Measurements from ENCODE around the gene MTNR1A. TPM values are rescaled to one million over a fixed set of nuclear protein-coding genes. Genes with fewer than 3 reads are reported as not detected.
A peak's percentile ranks its signal among the peaks of the same experiment; 100 is the strongest.

The MTNR1A gene
- total and polyA plus RNA-seq, 2 experiments from 2014 or later, result 0.10 to 0.60 TPM

DNA sequence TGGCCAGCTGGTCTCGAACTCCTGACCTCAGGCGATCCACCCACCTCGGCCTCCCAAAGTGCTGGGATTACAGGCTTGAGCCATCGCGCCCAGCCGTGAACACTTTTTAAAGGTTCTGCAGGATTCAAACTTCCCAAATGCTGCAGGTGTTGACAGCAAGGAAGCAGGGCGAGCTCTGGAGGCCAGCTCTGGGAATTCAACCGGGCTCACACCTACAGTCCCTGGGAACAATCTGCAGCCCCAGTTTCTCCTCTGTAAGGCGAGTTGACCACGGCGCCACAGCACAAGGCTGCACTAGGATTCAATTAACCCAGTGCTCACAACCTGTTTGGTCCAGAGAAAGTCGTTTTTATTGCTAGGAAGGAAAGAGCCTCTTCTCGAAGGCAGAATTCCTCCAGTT, 1.6 kb downstream of the MTNR1A start:
- Histone ChIP-seq H3K4me1 (ENCODE audit: low read depth) (no peaks in the 10 kb centered on the region), H3K4me3 (no peak overlapping the region), H3K27me3 (peaks cover 50% of the 10 kb centered on the region), H3K9me3 (ENCODE audit: low read depth) (no peaks in the 10 kb centered on the region), H3K36me3 (no peaks in the 10 kb centered on the region), H3K27ac (no peak overlapping the region)
- TF ChIP-seq, protein P1, sequence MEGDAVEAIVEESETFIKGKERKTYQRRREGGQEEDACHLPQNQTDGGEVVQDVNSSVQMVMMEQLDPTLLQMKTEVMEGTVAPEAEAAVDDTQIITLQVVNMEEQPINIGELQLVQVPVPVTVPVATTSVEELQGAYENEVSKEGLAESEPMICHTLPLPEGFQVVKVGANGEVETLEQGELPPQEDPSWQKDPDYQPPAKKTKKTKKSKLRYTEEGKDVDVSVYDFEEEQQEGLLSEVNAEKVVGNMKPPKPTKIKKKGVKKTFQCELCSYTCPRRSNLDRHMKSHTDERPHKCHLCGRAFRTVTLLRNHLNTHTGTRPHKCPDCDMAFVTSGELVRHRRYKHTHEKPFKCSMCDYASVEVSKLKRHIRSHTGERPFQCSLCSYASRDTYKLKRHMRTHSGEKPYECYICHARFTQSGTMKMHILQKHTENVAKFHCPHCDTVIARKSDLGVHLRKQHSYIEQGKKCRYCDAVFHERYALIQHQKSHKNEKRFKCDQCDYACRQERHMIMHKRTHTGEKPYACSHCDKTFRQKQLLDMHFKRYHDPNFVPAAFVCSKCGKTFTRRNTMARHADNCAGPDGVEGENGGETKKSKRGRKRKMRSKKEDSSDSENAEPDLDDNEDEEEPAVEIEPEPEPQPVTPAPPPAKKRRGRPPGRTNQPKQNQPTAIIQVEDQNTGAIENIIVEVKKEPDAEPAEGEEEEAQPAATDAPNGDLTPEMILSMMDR (IDR thresholded peaks at IDR 0.05; ENCODE audit: low read depth, low read length), result no peak
- peak in 1 of 2 donors; percentile 39 for DNase-seq (ENCODE audit: low read depth in 1 of 2, low spot score in 1 of 2)

DNA sequence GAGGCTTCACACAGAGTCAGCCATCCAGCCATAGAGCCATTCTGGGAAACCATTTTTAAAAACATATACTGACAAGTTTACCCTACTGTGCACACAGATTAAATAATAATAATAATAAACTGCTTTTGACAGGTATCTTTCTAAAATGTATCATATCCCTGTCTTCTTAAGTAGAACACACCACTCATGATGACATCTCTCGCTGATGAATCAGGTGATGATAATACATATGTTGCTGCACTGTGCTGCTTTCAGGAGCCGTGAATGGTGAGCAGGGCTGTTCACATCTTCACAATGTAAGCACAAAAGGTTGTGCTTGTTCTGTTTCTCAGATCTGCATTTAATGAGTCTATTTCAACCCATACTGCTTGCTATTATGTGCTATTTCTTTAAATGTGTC, 3.5 kb downstream of the MTNR1A start:
- no peak overlapping the region for H3K4me3 ChIP-seq
- no peaks in the 10 kb centered on the region for H3K9me3 ChIP-seq (ENCODE audit: low read depth)
- no peaks in the 10 kb centered on the region for H3K36me3 ChIP-seq
- H3K4me1 ChIP-seq (ENCODE audit: low read depth), result no peaks in the 10 kb centered on the region
- H3K27ac ChIP-seq, result no peak overlapping the region
- peaks cover 50% of the 10 kb centered on the region for H3K27me3 ChIP-seq
- TF ChIP-seq, protein P1 (IDR thresholded peaks at IDR 0.05; ENCODE audit: low read depth, low read length), result no peak
- no peak for DNase-seq (ENCODE audit: low read depth in 1 of 2, low spot score in 1 of 2)

DNA sequence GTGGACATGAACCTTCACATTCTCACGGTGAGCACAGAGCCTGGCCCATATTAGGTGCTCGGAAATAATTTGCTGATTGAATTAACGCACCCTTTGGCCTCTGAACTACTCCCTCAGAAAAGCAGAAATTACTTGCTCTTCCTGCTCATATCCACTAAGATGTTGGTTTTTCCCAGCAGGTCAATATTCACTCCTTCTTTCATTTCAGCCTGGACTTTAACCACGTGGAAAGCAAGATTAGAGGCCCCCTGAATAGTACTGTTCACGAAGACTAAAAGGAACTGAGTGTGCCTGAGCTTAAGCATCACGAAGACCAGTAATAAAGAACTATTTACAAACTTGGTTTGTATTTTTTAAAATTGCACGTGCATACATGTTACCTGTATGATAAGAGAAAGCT, 9.9 kb downstream of the MTNR1A start:
- Histone ChIP-seq H3K4me1 (ENCODE audit: low read depth) (no peaks in the 10 kb centered on the region), H3K9me3 (ENCODE audit: low read depth) (no peaks in the 10 kb centered on the region), H3K27ac (no peak overlapping the region), H3K36me3 (no peaks in the 10 kb centered on the region), H3K4me3 (no peak overlapping the region), H3K27me3 (peaks cover 14% of the 10 kb centered on the region)
- TF ChIP-seq, protein P1 (IDR thresholded peaks at IDR 0.05; ENCODE audit: low read depth, low read length), result no peak
- DNase-seq (ENCODE audit: low read depth in 1 of 2, low spot score in 1 of 2), result no peak

DNA sequence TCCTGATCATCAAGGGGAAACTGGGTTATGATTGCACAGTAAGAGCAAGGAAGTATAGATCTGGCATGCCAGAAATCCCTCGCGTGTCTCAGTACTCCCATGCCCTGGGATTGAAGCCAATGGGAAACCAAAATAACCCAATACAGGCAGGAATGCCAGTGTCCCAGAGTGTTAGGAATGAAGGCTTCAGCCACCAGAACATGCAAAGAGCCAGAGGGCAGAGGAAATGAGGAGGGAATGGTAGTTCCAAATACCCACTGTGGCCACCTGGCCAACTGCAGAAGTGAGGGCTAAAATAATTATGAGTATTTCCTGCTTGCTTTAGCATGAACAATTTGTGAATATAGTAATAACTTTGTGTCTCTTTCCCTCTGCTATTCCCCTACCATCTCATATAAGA, 12.2 kb downstream of the MTNR1A start:
- Histone ChIP-seq H3K4me1 (ENCODE audit: low read depth) (no peaks in the 10 kb centered on the region), H3K9me3 (ENCODE audit: low read depth) (no peaks in the 10 kb centered on the region), H3K27ac (no peak overlapping the region), H3K4me3 (no peak overlapping the region), H3K27me3 (no peaks in the 10 kb centered on the region), H3K36me3 (no peaks in the 10 kb centered on the region)
- TF ChIP-seq, protein P1 (IDR thresholded peaks at IDR 0.05; ENCODE audit: low read depth, low read length), result no peak
- DNase-seq (ENCODE audit: low read depth in 1 of 2, low spot score in 1 of 2), result no peak

DNA sequence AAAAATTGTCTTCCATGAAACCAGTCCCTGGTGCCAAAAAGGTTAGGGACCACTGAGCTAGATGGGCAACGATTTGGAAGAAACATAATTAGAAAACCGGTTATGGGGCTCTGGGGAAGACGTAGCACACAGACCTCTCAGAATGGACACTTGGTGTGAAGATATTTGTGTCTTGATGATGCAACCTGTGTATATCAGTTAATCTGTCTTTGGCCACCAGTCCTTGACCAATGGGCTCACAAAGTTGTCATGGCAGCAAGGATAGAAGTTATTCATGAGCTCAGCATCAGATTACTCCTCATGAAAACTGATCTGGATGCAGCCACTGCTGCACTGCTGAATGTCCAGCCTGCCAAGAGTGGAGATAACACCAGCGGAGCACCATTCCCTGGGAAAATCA, 13.6 kb downstream of the MTNR1A start:
- Histone ChIP-seq H3K4me1 (ENCODE audit: low read depth) (no peaks in the 10 kb centered on the region), H3K27me3 (no peaks in the 10 kb centered on the region), H3K36me3 (no peaks in the 10 kb centered on the region), H3K27ac (no peak overlapping the region), H3K4me3 (no peak overlapping the region), H3K9me3 (ENCODE audit: low read depth) (no peaks in the 10 kb centered on the region)
- no peak for DNase-seq (ENCODE audit: low read depth in 1 of 2, low spot score in 1 of 2)
- TF ChIP-seq, protein P1 (IDR thresholded peaks at IDR 0.05; ENCODE audit: low read depth, low read length), result no peak
